DOHH2 (cell line): ENCODE measurements around the gene TM4SF4.
"Not testable (repeated sequence)": the region's sequence is repeated elsewhere in the genome, so short reads cannot be mapped to it uniquely, and the experiment has no call there.

ENCODE experiments used
- H3F3A ChIP-seq: fragments of 200-600 bp; sonication (generic), shearing (Covaris generic); 2 replicates; pipeline ENCODE4 v1.6.0; 2016; ENCODE audit warnings: antibody characterized with exemption, mild to moderate bottlenecking; ENCODE audit not compliant: control insufficient read depth, insufficient read depth
- H3K27ac ChIP-seq: fragments of 200-600 bp; sonication (generic); 2 replicates; pipeline ENCODE4 v1.5.1; 2014; ENCODE audit warnings: low read depth, mild to moderate bottlenecking, low read length, moderate library complexity
- H3K27me3 ChIP-seq: fragments of 200-600 bp; sonication (generic); 2 replicates; pipeline ENCODE4 v1.6.1; 2014; ENCODE audit warnings: mild to moderate bottlenecking, low read length, mixed read lengths; ENCODE audit not compliant: control insufficient read depth
- H3K36me3 ChIP-seq: fragments of 200-600 bp; sonication (generic); 2 replicates; pipeline ENCODE4 v1.6.1; 2014; ENCODE audit warnings: mild to moderate bottlenecking, low read length, moderate library complexity, mixed read lengths; ENCODE audit not compliant: control insufficient read depth
- H3K4me1 ChIP-seq: fragments of 200-600 bp; sonication (generic); 2 replicates; pipeline ENCODE4 v1.6.1; 2014; ENCODE audit warnings: mild to moderate bottlenecking, low read length, mixed read lengths; ENCODE audit not compliant: control insufficient read depth
- H3K4me2 ChIP-seq: fragments of 200-600 bp; sonication (generic); 2 replicates; pipeline ENCODE4 v1.6.0; 2014; ENCODE audit warnings: mild to moderate bottlenecking, low read length, moderate library complexity
- H3K4me3 ChIP-seq: fragments of 200-600 bp; sonication (generic); 2 replicates; pipeline ENCODE4 v1.5.1; 2014; ENCODE audit warnings: mild to moderate bottlenecking, low read length, mixed read lengths
- H3K79me2 ChIP-seq: fragments of 200-600 bp; sonication (generic); 2 replicates; pipeline ENCODE4 v1.6.1; 2014; ENCODE audit warnings: mild to moderate bottlenecking, low read length, mixed read lengths; ENCODE audit not compliant: control insufficient read depth
- H3K9me2 ChIP-seq: fragments of 200-600 bp; sonication (generic); replicated peaks from 2 replicates; pipeline ENCODE4 v1.6.1; 2014; ENCODE audit warnings: mild to moderate bottlenecking, low read length, mixed read lengths; ENCODE audit not compliant: control insufficient read depth
- H3K9me3 ChIP-seq: fragments of 200-600 bp; sonication (generic); 2 replicates; pipeline ENCODE4 v1.6.1; 2014; ENCODE audit warnings: antibody characterized with exemption, low read length, mixed read lengths; ENCODE audit not compliant: control insufficient read depth, insufficient read depth
- H4K20me1 ChIP-seq: fragments of 200-600 bp; sonication (generic); 2 replicates; pipeline ENCODE4 v1.6.0; 2014; ENCODE audit warnings: low read depth, mild to moderate bottlenecking, antibody characterized with exemption, low read length, moderate library complexity; ENCODE audit not compliant: control insufficient read depth, insufficient read depth
- EZH2phosphoT487 ChIP-seq: fragments of 200-600 bp; sonication (generic); IDR thresholded peaks from 2 replicates; pipeline ENCODE4 v1.6.1; 2017; ENCODE audit warnings: borderline replicate concordance, mild to moderate bottlenecking, antibody characterized with exemption, low read length, moderate library complexity, mixed read lengths
- TF ChIP-seq, protein P1 (sequence below): fragments of 200-600 bp; sonication (generic); IDR thresholded peaks from one replicate; pipeline ENCODE4 v1.5.1; 2014; ENCODE audit warnings: antibody characterized with exemption, mild to moderate bottlenecking, low read depth, low read length; ENCODE audit not compliant: poor library complexity, severe bottlenecking

TM4SF4 gene

DNA sequence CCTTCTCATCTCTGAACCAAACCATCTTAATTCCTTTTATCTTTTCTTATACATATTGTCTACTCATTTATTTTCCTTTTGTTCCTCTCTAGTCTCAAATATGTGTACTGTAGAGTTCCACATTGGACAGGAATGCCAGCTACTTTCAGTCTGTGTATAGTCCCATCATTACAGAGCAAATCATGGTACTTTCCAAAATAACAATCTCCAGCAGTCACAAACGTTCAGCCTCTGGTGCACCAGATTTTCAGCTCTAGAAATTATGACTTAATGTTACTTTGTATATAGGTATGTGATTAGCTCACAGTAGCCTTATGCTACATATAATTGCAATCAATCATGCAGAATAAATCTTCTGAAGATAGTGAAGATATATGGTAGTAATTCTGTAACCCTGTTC, 32.5 kb upstream of the TM4SF4 start:
- no peaks in the 10 kb centered on the region for H3K27me3 ChIP-seq
- no peaks in the 10 kb centered on the region for H3K36me3 ChIP-seq
- no peak overlapping the region for H3K27ac ChIP-seq
- H3K4me3 ChIP-seq, result no peak overlapping the region
- no peaks in the 10 kb centered on the region for H3K9me3 ChIP-seq
- H3K9me2 ChIP-seq, result no peaks in the 10 kb centered on the region
- no peak for TF ChIP-seq EZH2phosphoT487
- TF ChIP-seq, protein P1, sequence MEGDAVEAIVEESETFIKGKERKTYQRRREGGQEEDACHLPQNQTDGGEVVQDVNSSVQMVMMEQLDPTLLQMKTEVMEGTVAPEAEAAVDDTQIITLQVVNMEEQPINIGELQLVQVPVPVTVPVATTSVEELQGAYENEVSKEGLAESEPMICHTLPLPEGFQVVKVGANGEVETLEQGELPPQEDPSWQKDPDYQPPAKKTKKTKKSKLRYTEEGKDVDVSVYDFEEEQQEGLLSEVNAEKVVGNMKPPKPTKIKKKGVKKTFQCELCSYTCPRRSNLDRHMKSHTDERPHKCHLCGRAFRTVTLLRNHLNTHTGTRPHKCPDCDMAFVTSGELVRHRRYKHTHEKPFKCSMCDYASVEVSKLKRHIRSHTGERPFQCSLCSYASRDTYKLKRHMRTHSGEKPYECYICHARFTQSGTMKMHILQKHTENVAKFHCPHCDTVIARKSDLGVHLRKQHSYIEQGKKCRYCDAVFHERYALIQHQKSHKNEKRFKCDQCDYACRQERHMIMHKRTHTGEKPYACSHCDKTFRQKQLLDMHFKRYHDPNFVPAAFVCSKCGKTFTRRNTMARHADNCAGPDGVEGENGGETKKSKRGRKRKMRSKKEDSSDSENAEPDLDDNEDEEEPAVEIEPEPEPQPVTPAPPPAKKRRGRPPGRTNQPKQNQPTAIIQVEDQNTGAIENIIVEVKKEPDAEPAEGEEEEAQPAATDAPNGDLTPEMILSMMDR, result no peak
- H3K4me1 ChIP-seq, result no peaks in the 10 kb centered on the region
- no peaks in the 10 kb centered on the region for H3K79me2 ChIP-seq
- no peak overlapping the region for H3K4me2 ChIP-seq
- H4K20me1 ChIP-seq, result no peaks in the 10 kb centered on the region
- no peaks in the 10 kb centered on the region for H3F3A ChIP-seq

DNA sequence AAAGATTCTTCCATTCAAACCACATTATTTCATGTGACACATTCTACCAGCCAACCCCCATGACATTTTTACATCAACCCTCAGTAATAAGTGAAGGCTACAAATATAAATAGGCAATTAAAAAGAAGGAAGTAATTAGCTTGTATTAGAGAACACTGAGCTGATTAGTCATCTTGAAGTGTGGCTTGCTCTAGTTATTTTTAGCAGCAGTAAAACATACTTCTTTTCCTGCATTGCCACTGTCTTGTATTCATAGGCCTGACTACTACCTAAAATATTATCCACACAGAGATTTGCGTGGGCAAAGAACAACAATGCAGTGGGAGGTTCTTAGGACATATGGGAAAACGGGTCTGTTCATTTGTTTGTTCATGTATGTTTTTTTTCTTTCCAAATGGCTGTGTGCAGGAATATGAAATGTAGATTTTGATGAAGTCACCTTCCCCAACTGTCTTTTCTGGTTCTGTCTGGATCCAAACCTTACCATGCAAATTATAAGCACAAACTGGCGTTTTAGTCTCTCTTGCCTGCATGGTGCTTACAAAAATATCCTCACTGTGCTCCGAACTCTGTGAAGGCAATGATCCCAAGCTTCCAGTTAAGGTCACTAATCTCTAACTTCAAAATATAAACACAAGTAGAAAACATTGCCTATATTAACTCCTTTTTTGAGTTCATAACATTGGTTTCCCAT, 31.5 kb upstream of the TM4SF4 start:
- no peak for TF ChIP-seq EZH2phosphoT487
- TF ChIP-seq, protein P1, result no peak
- Histone ChIP-seq H4K20me1 (no peaks in the 10 kb centered on the region), H3K27me3 (no peaks in the 10 kb centered on the region), H3K4me2 (no peak overlapping the region), H3K9me3 (no peaks in the 10 kb centered on the region), H3K79me2 (no peaks in the 10 kb centered on the region), H3K36me3 (no peaks in the 10 kb centered on the region), H3K9me2 (no peaks in the 10 kb centered on the region), H3K4me1 (no peaks in the 10 kb centered on the region), H3K27ac (no peak overlapping the region), H3K4me3 (no peak overlapping the region), H3F3A (no peaks in the 10 kb centered on the region)

DNA sequence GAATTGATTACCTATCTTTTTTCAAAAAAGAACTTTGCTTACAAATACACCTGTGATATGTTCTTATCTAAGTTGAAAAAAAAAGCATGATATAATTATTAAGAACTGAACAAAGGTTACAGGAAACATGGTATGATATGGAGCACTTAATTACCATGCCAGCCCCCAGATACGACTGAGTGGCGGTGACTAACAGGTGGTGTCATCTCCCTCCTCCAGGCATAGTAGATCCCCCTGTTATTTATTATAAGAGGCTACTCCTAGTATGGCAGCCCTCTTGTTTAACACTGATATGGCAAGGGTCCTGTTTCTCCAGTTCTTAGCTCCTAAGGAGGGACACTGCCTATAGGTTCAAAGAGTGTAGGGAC, 31.0 kb upstream of the TM4SF4 start:
- H4K20me1 ChIP-seq, result no peaks in the 10 kb centered on the region
- H3K9me2 ChIP-seq, result no peaks in the 10 kb centered on the region
- no peaks in the 10 kb centered on the region for H3K27me3 ChIP-seq
- H3K4me3 ChIP-seq, result no peak overlapping the region
- H3K79me2 ChIP-seq, result no peaks in the 10 kb centered on the region
- H3K27ac ChIP-seq, result no peak overlapping the region
- H3K36me3 ChIP-seq, result no peaks in the 10 kb centered on the region
- no peak for TF ChIP-seq EZH2phosphoT487
- TF ChIP-seq, protein P1, result no peak
- H3K9me3 ChIP-seq, result no peaks in the 10 kb centered on the region
- H3K4me1 ChIP-seq, result no peaks in the 10 kb centered on the region
- no peaks in the 10 kb centered on the region for H3F3A ChIP-seq
- H3K4me2 ChIP-seq, result no peak overlapping the region

DNA sequence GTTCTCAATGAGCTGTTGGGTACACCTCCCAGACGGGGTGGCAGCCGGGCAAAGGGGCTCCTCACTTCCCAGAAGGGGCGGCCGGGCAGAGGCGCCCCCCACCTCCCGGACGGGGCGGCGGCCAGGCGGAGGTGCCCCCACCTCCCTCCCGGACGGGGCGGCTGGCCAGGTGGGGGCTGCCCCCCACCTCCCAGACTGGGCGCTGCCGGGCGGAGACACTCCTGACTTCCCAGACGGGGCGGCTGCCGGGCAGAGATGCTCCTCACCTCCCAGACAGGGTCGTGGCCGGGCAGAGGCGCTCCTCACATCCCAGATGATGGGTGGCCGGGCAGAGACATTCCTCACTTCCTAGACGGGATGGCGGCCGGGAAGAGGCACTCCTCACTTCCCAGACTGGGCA, 29.6 kb upstream of the TM4SF4 start:
- not testable (repeated sequence) for H3K9me2 ChIP-seq, H3K4me1 ChIP-seq, H3K4me3 ChIP-seq, H3K4me2 ChIP-seq, H3K9me3 ChIP-seq, H3K79me2 ChIP-seq, H3K27ac ChIP-seq, H3K36me3 ChIP-seq, H3F3A ChIP-seq, H3K27me3 ChIP-seq, H4K20me1 ChIP-seq
